ENCODE results near the gene ZNHIT6.

ZNHIT6 gene

DNA sequence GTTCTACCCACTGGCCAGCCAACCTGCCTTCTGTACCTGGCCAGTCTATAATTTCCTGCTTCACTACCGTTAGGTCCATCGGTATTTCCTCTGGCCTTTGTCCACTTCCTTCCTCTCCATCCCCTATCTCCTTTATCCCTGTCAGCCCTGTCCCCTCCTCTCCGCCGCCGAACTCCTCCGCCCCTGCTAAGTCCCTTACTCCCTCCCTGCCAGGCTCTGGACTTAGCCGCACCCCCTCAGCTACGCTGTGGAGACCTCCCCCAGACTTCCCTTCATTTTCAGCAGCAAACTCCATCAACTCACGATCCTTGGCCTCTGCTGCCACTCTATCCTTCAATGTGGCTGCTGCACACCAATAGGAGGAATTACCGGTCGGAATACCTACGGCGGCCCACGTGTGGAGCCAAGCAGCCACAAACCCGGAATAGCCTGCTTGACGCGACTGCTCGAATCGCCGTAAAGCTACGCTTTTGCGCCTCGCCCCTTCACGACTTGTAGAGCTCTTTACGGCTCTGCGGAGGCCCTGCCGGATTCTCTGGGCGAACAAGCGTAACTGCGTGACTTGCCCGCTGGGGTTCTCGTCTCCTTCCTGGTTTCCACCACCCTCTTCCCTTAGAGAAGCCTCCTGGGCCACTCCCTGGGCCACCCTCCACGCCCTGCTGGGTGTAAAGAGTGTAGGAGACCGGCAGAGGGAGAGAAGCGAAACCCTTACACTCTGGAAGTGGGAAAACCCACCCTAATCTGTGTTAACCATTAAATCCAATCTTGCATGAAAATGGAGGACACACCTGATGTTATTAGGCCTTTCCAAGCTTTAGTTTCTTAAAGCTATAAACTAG, at the start of gene ZNHIT6:
Gene ZNHIT6 (minus strand): TSS at position 444 of the 839 bp plus-strand sequence. CDS start 149 bp downstream, at position 295.
- H3K4me3 ChIP-seq (ENCODE audit: control insufficient read depth, low read depth, low read length), result peak within 1 kb of the TSS; percentile 96
- peak; percentile 97 for DNase-seq (ENCODE audit: low read depth)
- TF ChIP-seq, protein P1, sequence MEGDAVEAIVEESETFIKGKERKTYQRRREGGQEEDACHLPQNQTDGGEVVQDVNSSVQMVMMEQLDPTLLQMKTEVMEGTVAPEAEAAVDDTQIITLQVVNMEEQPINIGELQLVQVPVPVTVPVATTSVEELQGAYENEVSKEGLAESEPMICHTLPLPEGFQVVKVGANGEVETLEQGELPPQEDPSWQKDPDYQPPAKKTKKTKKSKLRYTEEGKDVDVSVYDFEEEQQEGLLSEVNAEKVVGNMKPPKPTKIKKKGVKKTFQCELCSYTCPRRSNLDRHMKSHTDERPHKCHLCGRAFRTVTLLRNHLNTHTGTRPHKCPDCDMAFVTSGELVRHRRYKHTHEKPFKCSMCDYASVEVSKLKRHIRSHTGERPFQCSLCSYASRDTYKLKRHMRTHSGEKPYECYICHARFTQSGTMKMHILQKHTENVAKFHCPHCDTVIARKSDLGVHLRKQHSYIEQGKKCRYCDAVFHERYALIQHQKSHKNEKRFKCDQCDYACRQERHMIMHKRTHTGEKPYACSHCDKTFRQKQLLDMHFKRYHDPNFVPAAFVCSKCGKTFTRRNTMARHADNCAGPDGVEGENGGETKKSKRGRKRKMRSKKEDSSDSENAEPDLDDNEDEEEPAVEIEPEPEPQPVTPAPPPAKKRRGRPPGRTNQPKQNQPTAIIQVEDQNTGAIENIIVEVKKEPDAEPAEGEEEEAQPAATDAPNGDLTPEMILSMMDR (conservative IDR thresholded peaks at IDR 0.05; ENCODE audit: control insufficient read depth, insufficient read depth, low read depth, low read length), result peak; percentile 49

DNA sequence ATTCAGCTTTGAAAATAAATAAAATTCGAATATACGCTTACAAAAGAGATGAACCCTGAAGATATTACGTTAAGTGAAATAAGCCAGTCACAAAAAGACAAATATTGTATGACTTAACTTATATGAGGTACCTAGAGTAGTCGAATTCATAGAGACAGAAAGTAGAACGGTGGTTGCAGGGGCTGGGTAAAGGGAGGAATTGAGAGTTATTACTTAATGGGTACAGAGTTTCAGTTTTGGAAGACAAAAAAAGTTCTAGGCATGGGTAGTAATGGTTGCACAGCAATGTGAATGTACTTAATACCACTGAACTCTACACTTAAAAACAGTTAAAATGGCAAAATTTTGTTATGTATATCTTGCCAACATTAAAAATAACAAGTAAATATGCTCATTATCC, 48.6 kb upstream of the ZNHIT6 start:
- DNase-seq (ENCODE audit: low read depth), result no peak
- TF ChIP-seq, protein P1 (conservative IDR thresholded peaks at IDR 0.05; ENCODE audit: control insufficient read depth, insufficient read depth, low read depth, low read length), result no peak
- no peak overlapping the region for H3K4me3 ChIP-seq (ENCODE audit: control insufficient read depth, low read depth, low read length)

DNA sequence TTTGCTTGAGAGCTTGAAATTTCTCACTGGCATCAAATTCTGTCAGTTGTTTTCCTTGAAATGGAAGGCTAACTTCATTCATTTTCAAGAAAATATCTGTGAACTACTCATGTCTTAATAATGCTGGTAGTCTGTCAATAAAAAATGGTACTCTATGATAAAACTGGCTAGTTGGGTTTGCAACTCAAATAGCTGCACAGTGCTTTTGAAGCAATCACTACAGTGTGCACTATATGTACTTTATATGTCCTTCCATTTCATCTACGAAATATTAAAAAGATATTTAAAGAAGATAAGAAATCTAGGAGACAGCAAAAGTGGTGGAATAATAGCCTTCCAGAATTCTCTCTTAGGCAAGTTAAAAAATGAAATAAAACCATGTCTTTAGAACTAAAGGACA, 39.9 kb upstream of the ZNHIT6 start:
- TF ChIP-seq, protein P1 (conservative IDR thresholded peaks at IDR 0.05; ENCODE audit: control insufficient read depth, insufficient read depth, low read depth, low read length), result no peak
- H3K4me3 ChIP-seq (ENCODE audit: control insufficient read depth, low read depth, low read length), result no peak overlapping the region
- DNase-seq (ENCODE audit: low read depth), result no peak

GRCh38 chr1:85746777-85747176, 38.5 kb upstream of the ZNHIT6 start:
- no peak overlapping the region for H3K4me3 ChIP-seq (ENCODE audit: control insufficient read depth, low read depth, low read length)
- TF ChIP-seq, protein P1 (conservative IDR thresholded peaks at IDR 0.05; ENCODE audit: control insufficient read depth, insufficient read depth, low read depth, low read length), result no peak
- DNase-seq (ENCODE audit: low read depth), result no peak

GRCh38 chr1:85743814-85744213, 35.6 kb upstream of the ZNHIT6 start:
- DNase-seq (ENCODE audit: low read depth), result no peak
- TF ChIP-seq, protein P1 (conservative IDR thresholded peaks at IDR 0.05; ENCODE audit: control insufficient read depth, insufficient read depth, low read depth, low read length), result no peak
- no peak overlapping the region for H3K4me3 ChIP-seq (ENCODE audit: control insufficient read depth, low read depth, low read length)

DNA sequence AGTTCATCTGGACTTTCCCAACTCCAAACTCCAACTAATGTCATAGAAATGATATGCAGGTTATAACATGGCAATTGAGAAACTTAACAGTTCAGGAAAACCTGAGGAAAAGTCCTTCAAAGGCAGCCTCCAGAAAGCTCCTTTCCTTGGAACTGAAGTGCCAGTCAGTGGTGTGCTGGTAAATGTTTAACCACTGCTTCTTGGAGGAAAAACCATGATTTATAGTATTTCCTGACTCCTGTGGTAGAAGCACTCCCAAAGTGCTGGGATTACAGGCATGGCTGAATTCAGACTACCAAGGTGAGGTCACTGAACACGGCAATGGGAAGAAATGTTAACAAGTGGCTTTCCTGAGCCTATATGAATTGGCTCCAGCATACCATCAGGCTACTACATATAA, 26.7 kb upstream of the ZNHIT6 start:
- no peak overlapping the region for H3K4me3 ChIP-seq (ENCODE audit: control insufficient read depth, low read depth, low read length)
- TF ChIP-seq, protein P1 (conservative IDR thresholded peaks at IDR 0.05; ENCODE audit: control insufficient read depth, insufficient read depth, low read depth, low read length), result no peak
- DNase-seq (ENCODE audit: low read depth), result no peak
